Cardiac fibroblast (primary cell): ENCODE measurements around the gene DCAF12.
A peak's percentile ranks its signal among the peaks of the same experiment; 100 is the strongest.

ENCODE experiments used
- DNase-seq, 2 donors: peaks; one replicate each; pipeline versions ENCODE4 v3.0.0 to v3.0.0-alpha.2; 2010; ENCODE audit warnings: low read depth in 2 of 2
- H3K4me3 ChIP-seq, 2 donors: replicated peaks in 1 of 2; 1 replicate in 1 of 2; 2 replicates in 1 of 2; pipeline ENCODE4 v1.5.1; 2011; ENCODE audit warnings: low read depth in 2 of 2, low read length in 2 of 2, mild to moderate bottlenecking in 2 of 2, moderate library complexity in 1 of 2
- TF ChIP-seq, protein P1 (sequence below): IDR thresholded peaks from one replicate; pipeline ENCODE4 v1.5.1; 2011; ENCODE audit warnings: low read depth, mild to moderate bottlenecking, low read length, inconsistent platforms

The DCAF12 gene

DNA sequence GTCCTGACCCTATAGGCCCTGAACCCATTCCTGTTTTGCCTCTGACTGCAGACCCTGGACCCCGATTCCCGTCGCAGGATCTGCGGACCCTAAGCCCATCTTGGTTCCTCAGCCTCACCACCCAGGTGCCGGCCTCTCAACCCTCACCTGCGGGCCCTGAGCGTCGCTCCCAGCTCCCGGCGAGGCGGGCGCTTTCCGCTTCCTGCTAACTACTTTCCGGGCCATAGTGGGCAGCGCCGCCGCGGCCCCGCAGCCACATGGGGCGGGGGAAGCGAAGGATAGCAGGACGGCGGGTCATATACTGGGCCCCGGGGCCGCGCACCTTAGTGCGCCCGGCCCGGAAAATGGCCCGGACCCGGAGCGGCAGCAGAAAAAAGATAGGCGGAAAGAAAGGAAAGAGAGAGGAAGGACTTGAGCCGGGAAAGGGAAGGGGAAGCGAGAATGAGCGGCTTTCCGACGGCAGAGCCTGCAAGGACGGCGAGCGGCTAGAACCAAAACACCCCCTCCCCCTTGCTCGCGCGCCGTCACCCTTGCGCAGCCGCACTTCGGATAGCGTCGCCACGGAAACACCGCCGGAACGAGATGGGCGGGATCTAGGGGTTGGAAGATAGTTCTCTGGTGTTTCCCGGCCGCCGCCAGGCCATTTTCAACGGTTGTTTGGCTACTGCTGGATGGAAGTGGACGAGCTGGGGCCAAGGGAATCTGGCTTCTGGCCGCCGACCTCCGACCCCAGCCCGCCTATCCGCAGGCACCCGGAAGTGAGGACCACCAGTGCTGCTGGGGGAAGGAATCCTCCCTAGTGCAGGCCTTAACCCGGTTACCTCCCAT is at the start of gene DCAF12:
Gene DCAF12 (minus strand): TSS at position 492 of the 828 bp plus-strand sequence. CDS start 267 bp downstream, at position 225.
- TF ChIP-seq, protein P1, sequence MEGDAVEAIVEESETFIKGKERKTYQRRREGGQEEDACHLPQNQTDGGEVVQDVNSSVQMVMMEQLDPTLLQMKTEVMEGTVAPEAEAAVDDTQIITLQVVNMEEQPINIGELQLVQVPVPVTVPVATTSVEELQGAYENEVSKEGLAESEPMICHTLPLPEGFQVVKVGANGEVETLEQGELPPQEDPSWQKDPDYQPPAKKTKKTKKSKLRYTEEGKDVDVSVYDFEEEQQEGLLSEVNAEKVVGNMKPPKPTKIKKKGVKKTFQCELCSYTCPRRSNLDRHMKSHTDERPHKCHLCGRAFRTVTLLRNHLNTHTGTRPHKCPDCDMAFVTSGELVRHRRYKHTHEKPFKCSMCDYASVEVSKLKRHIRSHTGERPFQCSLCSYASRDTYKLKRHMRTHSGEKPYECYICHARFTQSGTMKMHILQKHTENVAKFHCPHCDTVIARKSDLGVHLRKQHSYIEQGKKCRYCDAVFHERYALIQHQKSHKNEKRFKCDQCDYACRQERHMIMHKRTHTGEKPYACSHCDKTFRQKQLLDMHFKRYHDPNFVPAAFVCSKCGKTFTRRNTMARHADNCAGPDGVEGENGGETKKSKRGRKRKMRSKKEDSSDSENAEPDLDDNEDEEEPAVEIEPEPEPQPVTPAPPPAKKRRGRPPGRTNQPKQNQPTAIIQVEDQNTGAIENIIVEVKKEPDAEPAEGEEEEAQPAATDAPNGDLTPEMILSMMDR: peak; percentile 10
- peak within 1 kb of the TSS; percentile 93 to 99 for H3K4me3 ChIP-seq
- peak; percentile 94 to 95 for DNase-seq

DNA sequence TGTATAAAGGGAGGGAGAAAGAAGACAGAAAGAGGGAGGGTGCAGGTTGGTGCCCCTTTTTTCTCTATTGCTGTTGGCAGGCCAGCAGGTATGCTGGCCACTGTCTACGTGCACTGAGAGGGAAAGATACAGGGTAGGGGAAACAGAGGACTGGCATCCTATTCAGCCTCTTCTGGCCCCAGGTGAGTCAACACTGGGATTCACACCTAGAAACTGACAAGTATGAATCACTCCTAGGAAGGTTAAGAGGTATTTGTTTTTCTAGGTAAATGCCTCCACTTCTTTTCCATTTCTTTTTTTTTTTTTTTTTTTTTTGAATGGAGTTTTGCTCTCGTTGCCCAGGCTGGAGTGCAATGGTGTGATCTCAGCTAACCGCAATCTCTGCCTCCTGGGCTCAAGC is 49.6 kb upstream of the DCAF12 start:
- no peak for DNase-seq
- TF ChIP-seq, protein P1: no peak
- no peak overlapping the region for H3K4me3 ChIP-seq

DNA sequence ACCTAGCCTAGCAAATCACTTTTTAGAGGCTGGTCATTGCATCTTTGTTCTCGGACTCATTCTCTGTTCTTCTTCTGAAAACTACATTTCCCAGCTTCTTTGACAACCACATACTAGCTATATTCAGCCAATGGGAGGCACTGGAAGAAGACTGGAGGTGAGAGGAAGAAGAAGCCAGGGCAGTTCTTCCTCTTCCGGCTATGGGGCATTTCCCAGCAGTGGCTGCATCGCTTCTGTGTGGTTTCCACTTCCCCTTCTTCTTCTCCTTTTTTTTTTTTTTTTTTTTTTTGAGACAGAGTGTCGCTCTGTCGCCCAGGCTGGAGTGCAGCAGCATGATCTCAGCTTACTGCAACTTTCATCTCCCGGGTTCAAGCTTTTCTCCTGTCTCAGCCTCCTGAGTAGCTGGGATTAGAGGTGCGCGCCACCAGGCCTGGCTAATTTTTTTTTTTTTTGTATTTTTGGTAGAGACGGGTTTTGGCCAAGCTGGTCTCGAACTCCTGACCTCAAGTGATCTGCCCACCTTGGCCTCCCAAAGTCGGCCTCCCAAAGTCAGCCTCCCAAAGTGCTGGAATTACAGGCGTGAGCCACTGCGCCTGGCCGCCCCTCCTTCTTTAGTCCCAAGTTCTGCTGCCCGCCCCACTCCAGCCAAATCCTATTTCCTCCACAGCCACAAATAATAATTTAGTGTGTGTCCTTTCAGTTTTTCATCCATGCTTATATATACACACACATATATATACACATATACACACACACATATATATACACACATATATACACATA is 45.4 kb upstream of the DCAF12 start:
- H3K4me3 ChIP-seq: no peak overlapping the region
- no peak for DNase-seq
- TF ChIP-seq, protein P1: no peak

DNA sequence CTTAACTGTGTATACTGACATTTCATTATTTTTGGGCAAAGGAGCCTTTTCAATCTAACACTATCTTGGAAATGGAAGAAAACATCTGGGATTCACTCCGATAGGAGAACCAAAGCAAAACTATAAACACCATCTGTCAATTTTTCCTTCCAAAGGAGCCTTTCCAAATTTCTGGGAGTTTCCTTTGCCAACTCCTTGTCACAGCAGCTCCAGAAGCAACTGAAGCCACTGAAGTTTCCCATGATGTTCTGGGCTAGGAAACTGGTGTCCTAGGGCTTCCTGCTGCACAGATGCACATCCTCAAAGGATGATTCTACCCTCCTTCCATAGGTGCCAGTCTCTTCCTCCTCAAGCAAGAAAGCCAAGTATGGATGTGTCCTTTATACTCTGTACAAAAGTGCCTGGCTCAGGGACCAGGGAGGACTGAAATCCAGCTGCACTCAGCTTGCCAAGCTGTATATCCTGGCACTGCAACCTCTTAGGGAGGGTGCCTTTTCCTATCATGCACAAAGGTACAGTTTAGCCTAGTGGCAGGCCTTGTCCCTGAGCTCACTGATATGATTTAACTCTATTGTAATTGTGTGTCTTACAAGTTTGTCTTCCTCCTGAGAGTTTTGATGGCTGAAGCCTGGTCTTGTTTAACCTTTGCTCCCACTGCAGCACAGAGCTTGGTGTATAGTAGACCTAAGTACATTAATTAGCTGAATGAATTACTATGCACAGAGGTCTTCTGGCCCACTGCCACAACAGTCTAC is 43.9 kb upstream of the DCAF12 start:
- no peak overlapping the region for H3K4me3 ChIP-seq
- no peak for DNase-seq
- TF ChIP-seq, protein P1: no peak

DNA sequence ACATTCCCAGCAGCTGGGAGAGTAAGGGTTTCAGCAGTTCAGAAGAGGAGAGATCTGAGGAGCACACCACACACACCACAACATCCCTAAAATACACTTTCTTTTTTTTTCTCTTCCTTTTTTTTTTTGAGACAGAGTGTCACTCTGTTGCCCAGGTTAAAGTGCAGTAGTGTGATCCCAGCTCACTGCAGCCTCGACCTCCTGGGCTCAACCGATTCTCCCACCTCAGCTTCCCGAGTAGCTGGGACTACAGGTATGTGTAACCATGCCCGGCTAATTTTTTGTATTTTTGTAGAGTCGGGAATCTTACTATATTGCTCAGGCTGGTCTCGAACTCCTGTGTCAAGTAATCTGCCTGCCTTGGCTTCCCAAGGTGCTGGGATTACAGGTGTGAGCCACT is 42.6 kb upstream of the DCAF12 start:
- no peak overlapping the region for H3K4me3 ChIP-seq
- no peak for DNase-seq
- TF ChIP-seq, protein P1: no peak

DNA sequence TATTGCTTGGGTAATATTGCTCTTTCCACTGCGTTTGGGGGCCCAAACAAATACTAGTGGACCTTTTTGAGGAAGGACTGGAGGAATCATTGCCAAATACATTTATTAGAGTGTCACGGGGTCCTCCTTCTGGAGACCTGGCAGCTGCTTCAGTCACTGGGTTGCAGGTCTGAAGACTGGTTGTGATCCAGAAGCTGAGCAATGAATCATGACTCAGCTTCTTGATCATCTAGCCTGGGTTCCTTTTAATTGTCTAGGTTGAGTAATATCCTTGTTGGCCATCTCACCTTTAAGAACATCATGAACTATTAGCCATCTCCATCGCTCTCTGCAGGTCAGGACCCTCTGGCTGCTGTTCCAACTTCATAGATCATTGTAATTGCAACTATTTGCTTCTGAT is 36.9 kb upstream of the DCAF12 start:
- DNase-seq: peak; percentile 50 to 76
- H3K4me3 ChIP-seq: no peak overlapping the region
- TF ChIP-seq, protein P1: no peak
